HG03378 (cell line): ENCODE results near the gene NFIC.
A peak's percentile ranks its signal among the peaks of the same experiment; 100 is the strongest.
"Not testable (repeated sequence)": the region's sequence is repeated elsewhere in the genome, so short reads cannot be mapped to it uniquely, and the experiment has no call there.

Source experiments
- ATAC-seq: cut with Tn5 transposase; IDR thresholded peaks from one replicate; pipeline ENCODE4 v1.9.1; 2021; ENCODE audit warnings: mild to moderate bottlenecking, moderate library complexity; ENCODE audit not compliant: unreplicated experiment

The NFIC gene

DNA sequence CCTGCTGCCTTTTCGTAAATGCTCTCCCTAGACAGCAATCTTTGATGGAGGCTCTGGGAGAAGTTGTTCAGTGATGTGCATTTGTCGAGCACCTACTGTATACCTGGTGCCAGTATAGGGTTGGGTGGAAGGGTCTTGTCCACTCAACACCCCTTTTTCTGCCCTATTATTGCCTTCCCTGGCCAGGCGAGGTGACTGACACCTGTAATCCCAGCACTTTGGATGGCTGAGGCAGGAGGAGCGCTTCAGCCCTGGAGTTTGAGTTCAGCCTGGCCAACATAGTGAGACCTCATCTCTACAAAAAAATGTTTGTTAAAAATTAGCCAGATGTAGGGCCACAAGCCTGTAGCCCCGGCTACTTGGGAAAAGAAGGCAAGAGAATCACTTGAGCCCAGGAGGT, 49.3 kb downstream of the NFIC start:
- no peak for ATAC-seq

GRCh38 chr19:3420244-3420755, 53.9 kb downstream of the NFIC start:
- no peak for ATAC-seq

DNA sequence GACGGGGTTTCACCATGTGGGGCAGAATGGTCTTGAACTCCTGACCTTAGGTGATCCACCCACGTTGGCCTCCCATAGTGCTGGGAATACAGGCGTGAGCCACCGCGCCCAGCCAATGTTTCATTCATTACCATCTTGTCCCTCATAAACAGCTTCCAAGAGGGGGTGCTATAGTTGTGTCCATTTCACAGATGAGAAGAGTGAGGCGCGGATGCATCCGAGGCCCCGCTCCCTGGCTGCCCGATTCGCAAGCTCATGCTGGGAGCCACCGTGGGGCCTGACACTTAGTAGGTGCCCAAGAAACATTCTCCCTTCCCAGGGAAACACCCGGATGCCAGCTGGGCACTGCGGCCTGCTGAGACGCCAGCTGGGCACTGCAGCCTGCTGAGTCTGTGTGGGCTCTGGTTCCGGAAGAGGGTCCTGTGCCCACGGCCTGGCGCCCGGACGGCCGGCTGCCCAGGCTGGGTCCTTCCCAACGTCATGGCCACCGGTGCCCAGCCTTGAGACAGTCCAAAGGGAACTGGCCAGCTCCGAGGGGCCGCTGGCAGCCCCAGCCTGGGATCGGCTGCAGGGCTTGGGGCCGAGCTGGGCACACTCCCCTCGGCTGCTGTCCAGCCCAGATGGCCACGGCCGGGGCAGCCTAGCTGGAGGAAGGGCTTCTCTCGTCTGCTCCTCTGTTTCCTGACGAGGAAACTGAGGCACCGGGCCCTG, 54.7 kb downstream of the NFIC start:
- ATAC-seq, result no peak

GRCh38 chr19:3421656-3422055, 55.3 kb downstream of the NFIC start:
- not testable (repeated sequence) for ATAC-seq

DNA sequence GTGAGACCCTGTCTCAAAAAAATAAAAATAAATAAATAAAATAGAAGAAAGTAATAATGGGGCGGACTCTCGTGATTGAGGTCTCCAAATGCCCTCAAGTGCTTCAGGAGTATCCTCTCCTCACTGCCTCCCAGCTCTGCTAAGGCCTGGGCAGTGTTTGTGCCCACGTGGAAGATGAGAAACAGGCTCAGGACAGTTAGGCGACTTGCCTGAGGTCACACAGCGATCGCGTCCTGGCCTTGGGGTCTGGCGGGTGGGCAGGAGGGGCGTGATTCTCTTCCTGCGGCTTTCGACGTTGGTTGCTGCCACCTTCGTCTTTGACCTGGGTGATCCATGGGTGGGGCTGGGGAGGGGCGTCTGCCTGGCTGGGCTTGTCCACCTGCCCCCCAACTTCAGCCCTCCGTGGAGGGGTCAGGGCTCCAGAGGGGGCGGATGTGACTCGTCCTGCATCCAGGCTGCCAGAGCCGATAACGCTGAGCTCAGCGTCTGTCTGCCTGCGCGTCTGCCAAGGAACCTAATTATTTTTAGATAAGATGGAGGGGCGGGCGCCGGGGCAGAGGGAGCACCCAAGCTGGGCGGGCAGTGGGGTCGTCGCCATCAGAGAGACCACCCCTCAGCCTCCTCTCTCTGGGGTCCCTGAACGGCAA, 56.9 kb downstream of the NFIC start:
- no peak for ATAC-seq

- no peak for ATAC-seq
Measured at GRCh38 chr19:3426433-3426832, 60.0 kb downstream of the NFIC start.

DNA sequence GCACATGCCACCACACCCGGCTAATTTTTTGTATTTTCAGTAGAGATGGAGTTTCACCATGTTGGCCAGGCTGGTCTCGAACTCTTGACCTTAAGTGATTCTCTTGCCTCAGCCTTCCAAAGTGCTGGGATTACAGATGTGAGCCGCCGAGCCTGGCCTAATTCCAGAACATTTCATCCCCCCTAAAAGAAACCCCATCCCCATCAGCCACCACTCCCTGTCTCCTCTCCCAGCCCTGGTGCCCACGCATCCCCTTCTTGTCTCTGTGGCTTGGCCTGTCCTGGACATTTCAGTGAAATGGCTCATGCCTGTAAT, 63.9 kb downstream of the NFIC start:
- ATAC-seq, result not testable (repeated sequence)

DNA sequence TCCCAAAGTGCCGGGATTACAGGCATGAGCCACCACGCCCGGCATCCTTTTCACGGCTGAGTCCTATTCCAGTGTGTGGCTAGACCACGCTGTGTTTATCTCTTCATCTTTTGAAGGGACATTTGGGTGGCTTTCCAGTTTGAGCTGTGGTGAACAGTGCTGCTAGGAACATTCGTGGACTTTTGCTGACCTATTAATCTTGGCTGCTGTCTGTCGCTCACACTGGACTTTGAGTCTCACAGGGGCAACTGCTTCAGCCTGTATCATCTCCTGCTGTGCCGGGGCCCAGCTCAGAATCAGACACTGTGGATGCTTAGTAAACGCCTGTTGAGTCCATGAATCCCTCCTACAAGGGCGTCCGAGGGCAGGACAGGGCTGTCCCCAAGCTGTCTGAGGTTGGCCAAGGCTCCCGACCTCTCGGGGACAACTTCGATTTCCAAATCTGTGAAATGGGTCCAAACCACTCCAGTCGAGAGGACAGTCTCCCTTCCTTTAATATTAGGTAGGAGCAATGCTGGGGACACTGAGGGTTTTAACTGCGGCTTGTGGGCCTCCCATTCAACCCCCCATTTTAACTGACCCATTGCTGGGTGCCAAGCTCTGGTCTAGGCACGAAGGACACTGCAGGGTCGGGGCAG, 65.5 kb downstream of the NFIC start:
- no peak for ATAC-seq

DNA sequence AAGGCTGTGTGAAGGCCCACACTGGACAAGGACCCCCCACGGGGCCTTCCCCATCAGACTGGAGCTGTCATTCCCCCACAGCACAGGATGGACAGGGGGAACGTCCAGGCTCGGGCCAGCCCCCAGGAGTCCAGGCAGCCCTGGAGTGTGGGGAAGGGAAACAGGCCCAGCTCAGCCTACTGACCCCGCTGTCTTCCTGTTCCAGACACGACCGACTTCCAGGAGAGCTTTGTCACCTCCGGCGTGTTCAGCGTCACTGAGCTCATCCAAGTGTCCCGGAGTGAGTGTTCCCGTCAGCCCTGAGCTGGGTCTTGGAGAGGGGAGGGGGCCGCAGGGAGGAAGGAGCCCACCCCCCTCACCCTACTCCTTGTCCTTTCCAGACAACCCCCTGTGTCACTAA, 66.9 kb downstream of the NFIC start:
- no peak for ATAC-seq

GRCh38 chr19:3433805-3434540, 67.6 kb downstream of the NFIC start:
- ATAC-seq, result no peak

DNA sequence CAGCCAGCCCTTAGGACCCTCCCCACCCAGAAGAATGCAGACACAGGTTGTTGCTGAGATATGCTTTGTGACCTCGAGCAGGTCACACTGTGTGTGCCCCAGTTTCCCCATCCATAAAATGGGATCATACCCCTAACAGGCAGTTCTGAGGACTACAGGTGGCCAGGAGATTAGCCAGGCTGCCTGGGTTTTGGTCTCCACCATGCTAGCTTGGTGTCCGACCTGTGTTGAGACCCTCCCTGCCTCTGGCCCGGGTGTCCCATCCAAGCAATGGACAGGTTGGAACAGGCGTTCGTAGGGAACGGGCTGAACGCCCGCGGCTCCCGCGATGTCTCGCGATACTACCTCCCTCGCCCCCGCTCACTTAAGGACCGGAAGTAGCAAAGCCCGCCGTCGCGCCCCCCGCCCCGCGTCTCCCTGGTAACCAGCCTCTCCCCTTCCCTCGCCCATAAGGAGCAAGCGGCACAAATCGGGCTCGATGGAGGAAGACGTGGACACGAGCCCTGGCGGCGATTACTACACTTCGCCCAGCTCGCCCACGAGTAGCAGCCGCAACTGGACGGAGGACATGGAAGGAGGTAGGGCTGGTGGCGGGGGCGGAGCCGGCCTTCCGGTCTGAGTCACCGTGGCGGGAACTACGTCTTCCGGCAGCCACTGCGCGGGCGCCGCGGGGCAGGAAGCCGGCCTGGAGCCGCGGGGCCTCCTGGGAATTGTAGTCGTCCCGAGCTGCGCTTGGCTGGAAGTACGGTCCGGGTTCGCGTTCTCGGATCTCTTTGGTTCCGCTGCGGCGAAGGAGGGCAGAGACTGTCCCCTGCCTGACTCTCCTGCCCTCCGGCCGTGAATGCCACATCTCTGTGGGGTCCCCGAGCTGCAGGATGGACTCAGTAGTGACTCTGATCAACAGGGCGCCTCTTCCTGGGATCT, 68.5 kb downstream of the NFIC start:
- ATAC-seq, result peak; percentile 66

GRCh38 chr19:3440082-3440481, 73.7 kb downstream of the NFIC start:
- no peak for ATAC-seq

GRCh38 chr19:3441089-3441985, 75.0 kb downstream of the NFIC start:
- ATAC-seq, result no peak

GRCh38 chr19:3441986-3442329, 75.6 kb downstream of the NFIC start:
- no peak for ATAC-seq

DNA sequence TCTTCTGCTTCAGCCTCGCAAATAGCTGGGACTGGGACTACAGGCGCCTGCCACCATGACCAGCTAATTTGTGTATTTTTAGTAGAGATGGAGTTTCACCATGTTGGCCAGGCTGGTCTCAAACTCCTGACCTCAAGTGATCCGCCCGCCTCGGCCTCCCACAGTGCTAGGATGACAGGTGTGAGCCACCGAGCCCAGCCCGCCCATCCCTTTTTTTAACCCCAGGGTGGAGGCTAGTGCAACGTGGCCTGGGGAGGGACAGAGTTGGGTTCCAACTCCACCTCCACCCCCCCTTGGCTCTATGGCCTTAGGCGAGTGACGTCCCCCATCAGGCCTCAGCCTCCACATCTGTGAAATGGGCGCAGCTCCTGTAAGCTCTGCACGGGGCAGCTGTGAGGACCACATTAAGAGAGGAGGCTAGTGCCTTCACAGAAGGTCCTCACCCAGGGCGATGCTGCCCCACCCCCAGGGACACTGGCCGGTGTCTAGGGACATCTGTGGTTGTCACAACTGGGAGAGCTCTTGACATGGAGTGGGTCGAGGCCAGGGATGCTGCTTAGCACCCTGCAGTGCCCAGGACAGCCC, 76.2 kb downstream of the NFIC start:
- no peak for ATAC-seq

DNA sequence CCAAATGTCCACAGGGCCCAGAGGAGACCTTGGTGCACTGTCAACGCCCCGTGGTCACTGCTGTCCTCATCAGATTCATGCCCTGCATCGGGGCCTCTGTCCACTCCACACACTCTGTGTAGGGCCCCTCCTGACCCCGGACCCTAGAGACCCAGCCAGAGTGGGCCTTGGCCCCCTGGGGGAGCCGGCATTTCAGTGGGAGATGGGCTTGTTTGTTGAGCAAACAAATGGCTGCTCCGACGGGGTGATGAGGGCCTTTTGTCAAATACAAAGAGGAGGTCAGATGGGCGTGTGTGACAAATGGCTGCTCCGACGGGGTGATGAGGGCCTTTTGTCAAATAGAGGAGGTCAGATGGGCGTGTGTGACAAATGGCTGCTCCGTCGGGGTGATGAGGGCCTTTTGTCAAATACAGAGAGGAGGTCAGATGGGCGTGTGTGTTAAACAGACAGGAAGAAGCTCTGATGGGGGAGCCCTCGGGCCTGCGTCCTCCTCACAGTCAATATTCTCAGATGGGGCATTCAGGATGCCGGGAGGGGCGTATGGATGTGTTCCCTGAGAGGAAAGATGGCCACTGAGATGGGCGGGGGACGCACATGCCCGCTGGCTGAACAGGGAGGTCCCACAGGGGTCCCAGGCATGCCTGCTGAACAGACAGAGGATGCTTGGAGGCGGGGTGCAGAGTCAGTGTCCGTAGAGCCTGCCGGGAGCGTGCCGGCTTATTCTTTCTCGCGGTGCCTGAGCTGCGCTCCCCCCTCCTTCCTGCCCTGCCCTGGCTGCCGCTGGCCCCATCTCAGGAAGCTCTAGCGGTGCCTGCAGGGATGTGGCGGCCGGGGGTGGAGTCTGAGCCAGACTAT, 77.7 kb downstream of the NFIC start:
- ATAC-seq, result no peak

GRCh38 chr19:3444695-3445234, 78.4 kb downstream of the NFIC start:
- ATAC-seq, result no peak

DNA sequence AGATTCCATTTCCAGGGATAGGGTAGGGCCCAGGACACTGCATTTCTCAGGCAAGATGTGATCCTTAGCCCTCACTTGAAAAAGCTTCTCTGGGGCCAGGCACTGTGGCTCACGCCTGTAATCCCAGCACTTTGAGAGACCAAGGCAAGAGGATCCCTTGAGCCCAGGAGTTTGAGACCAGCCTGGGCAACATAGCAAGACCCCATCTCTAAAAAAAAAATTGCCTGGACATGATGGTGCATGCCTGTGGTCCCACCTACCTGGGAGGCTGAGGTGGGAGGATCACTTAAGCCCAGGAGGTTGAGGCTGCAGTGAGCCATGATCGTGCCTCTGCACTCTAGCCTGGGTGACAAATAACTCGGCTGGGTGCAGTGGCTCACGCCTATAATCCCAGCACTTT, 80.3 kb downstream of the NFIC start:
- ATAC-seq, result not testable (repeated sequence)
